Heart left ventricle (tissue), 16 donors: ENCODE measurements around the gene GPR78. TPM values are rescaled to one million over a fixed set of nuclear protein-coding genes. Genes with fewer than 3 reads are reported as not detected.
"Not testable (repeated sequence)": the region's sequence is repeated elsewhere in the genome, so short reads cannot be mapped to it uniquely, and the experiment has no call there.

Source experiments
- ATAC-seq, 4 donors: fragments of 200-7000 bp; cut with Tn5 transposase; one replicate each; pipeline ENCODE4 v1.9.1; 2020 to 2022; ENCODE audit warnings: moderate library complexity in 4 of 4, mild to moderate bottlenecking in 3 of 4, moderate number of reproducible peaks in 1 of 4
- DNase-seq, 5 donors: peaks; one replicate each; pipeline ENCODE4 v3.0.0-alpha.2; 2020
- H3K27ac ChIP-seq, 12 donors: fragments of 200-600 bp; sonication (generic) in 4 of 12; one replicate each; pipeline versions ENCODE4 v1.5.0 to v1.8.0; 2016 to 2022; ENCODE audit warnings: mild to moderate bottlenecking in 2 of 12
- H3K27me3 ChIP-seq, 9 donors: fragments of 200-600 bp; sonication (generic) in 2 of 9; one replicate each; pipeline versions ENCODE4 v1.5.1 to v1.8.0; 2016 to 2022; ENCODE audit warnings: mild to moderate bottlenecking in 3 of 9
- H3K36me3 ChIP-seq, 9 donors: fragments of 200-600 bp; sonication (generic) in 2 of 9; one replicate each; pipeline versions ENCODE4 v1.5.0 to v1.8.0; 2018 to 2022; ENCODE audit warnings: mild to moderate bottlenecking in 2 of 9
- H3K4me1 ChIP-seq, 12 donors: fragments of 200-600 bp; sonication (generic) in 4 of 12; one replicate each; pipeline versions ENCODE4 v1.5.0 to v1.8.0; 2016 to 2022; ENCODE audit warnings: mild to moderate bottlenecking in 3 of 12
- H3K4me3 ChIP-seq, 12 donors: fragments of 200-600 bp; sonication (generic) in 4 of 12; one replicate each; pipeline versions ENCODE4 v1.5.0 to v1.8.0; 2017 to 2022; ENCODE audit warnings: mild to moderate bottlenecking in 9 of 12, moderate library complexity in 4 of 12
- H3K9me3 ChIP-seq, 12 donors: fragments of 200-600 bp; sonication (generic) in 4 of 12; one replicate each; pipeline versions ENCODE4 v1.5.0 to v1.8.0; 2016 to 2022; ENCODE audit warnings: mild to moderate bottlenecking in 1 of 12
- WGBS, 4 donors: extraction: QIAGEN DNeasy Blood & Tissue Kit in 2 of 4; methylation state at CpG; one replicate each; pipeline versions ENCODE4 v1.1.5 to v1.1.7; 2013 to 2018; 5-methylcytosine and 5-hydroxymethylcytosine counted together
- intact Hi-C, 10 donors: fragments of 100-400 bp; cut with DNase I; formaldehyde crosslinking; loops; one replicate each; pipeline versions ENCODE4 v1.11.1 to v1.14.2; 2022
- polyA plus RNA-seq, 2 donors: library from polyadenylated mRNA; stranded (reverse); fragments of 200-250 nt; gene quantifications; one replicate each; pipeline ENCODE4 v1.2.3, GENCODE V29; 2013
- total RNA-seq, 9 donors: library from RNA; depleted of rRNA in 2 of 9; stranded (reverse); fragments of >200 nt in 2 of 9; fragmentation: NEBNext Ultra II Directional in 3 of 9; extraction: Animal tissue kit (Norgen Biotek cat#: 25700) in 3 of 9; gene quantifications; one replicate each; pipeline versions ENCODE4 v1.1.0 to v1.2.4, GENCODE V29; 2016 to 2023
- donor health status: ischemic (EF 13 %, LVEDD 7.1; RV severe dilation, severe dysfunction).
- donor health status: healthy with polysubstance abuse.
- donor health status: DM: no; HTN: yes; CAD: no.
- donor health status: DM: no; HTN: no; CAD: no.
- donor health status: ischemic (EF 25% LVEDD 6.9; RV normal size, moderate dysfunction).
- donor health status: ischemic (EF 25% LVEDD 5.7; RV mildly dilated, moderate dysfunction).
- donor health status: healthy.
- donor health status: DM: yes; HTN: yes; CAD: no.
- donor health status: ischemic (EF 35%, LVEDD 5.7; RV mildly dilated, moderate dysfunction).
- donor health status: nonischemic (EF 11% LVEDD 7.7; RV severe dilation, severe dysfunction).
- donor health status: DM: yes; HTN: yes; CAD: no.
- donor health status: PGD.
- donor health status: ischemic (EF 29% LVEDD 5.4; RV normal size, mild dysfunction).
- donor health status: nonischemic (EF 23%, LVEDD 6.1; RV moderate dilation, normal function).

The GPR78 gene
- total and polyA plus RNA-seq, 11 donors: 0.11 TPM; not detected in 10

DNA sequence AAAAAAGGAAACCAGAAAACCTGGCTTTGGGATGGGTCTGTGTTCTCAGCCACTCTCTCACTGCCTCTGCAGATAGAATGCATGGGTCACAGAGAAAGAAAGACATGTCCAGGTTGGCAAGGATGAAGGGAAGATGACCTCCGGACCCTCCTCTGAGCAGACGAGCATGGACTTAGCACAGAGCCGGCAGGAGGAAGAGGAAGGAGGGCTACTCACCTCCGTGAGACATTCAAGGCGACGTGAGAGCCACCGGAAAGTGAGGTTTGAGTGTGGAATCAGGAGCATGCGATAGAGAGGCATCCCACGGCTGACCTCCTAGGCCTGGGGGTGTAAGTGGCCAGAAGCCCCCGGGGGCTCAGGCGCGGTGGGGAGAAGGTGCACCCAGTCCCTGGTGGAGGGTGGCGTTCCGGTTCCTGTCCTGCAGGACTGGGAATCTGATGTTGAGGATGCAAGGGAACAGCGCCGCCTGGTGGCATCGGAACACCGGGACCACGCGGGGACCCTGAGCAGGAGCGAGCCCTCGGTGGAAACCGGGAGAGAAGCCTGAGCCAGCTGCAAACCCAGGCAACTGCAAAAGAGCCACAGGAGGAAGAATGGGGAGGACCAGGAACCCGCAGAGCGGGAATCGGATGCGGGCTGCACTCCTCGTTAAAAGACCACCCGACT is 50.2 kb downstream of the GPR78 start:
- DNase-seq, H3K4me1 ChIP-seq, H3K27ac ChIP-seq, H3K9me3 ChIP-seq, H3K4me3 ChIP-seq, H3K36me3 ChIP-seq, H3K27me3 ChIP-seq, intact Hi-C loops: not testable (repeated sequence)
- ATAC-seq: peak in 3 of 4 donors; percentile 49 to 62 (median 56)
- no CpG with 5 or more reads among the region's 29 CpGs for WGBS, 4 donors

DNA sequence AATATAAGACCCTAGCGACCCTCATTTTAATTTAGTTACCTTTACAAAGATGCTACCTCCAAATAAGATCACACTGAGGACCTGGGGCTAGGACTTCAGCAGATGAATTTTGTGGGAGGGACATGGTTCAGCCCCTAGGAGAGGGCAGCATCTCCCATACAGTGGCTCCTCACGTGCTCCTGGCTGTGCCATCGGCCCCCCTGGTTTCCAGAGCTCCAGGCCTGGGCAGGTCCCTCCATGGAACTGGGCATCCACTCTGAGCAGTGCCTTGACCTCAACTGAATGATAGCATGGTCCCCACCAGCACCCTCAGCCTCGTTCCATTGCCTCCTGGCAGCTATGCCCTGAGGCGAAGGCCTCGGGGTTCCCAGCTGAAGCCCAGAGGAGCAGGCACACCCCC is 51.7 kb downstream of the GPR78 start:
- H3K27me3 ChIP-seq, intact Hi-C loops, H3K9me3 ChIP-seq, H3K27ac ChIP-seq, H3K4me3 ChIP-seq, H3K4me1 ChIP-seq, H3K36me3 ChIP-seq: not testable (repeated sequence)
- 65 to 83% (median 82%) methylated on average over 2 to 5 of the region's 6 CpGs; no CpG with 5 or more reads in 1 of the 4 donors for WGBS, 4 donors
- DNase-seq (peak in 2 of 5 donors; percentile 17 to 44), ATAC-seq (peak in 1 of 4 donors; percentile 40)

DNA sequence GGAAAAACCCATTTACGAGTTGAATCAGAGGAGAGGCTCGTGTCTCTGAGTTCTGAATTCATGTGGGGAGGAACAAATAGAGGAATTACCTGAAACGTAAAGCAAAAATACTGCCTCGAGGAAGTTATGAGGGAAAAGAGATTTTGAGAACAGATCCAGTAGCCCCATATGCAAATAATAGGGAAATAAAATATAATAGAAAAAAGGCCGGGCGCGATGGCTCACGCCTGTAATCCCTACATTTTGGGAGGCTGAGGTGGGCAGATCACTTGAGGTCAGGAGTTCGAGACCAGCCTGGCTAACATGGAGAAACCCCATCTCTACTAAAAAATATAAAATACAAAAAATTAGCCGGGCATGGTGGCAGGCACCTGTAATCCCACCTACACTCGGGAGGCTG is 54.6 kb downstream of the GPR78 start:
- H3K36me3 ChIP-seq, H3K4me1 ChIP-seq, intact Hi-C loops, H3K9me3 ChIP-seq, H3K4me3 ChIP-seq, H3K27ac ChIP-seq, ATAC-seq: not testable (repeated sequence)
- WGBS, 4 donors: 65 to 97% (median 73%) methylated on average over 4 to 7 of the region's 11 CpGs
- DNase-seq: peak in 2 of 5 donors; percentile 7 to 15
- peaks cover 0 to 14% (median 0%) of the 10 kb centered on the region in 9 donors for H3K27me3 ChIP-seq

DNA sequence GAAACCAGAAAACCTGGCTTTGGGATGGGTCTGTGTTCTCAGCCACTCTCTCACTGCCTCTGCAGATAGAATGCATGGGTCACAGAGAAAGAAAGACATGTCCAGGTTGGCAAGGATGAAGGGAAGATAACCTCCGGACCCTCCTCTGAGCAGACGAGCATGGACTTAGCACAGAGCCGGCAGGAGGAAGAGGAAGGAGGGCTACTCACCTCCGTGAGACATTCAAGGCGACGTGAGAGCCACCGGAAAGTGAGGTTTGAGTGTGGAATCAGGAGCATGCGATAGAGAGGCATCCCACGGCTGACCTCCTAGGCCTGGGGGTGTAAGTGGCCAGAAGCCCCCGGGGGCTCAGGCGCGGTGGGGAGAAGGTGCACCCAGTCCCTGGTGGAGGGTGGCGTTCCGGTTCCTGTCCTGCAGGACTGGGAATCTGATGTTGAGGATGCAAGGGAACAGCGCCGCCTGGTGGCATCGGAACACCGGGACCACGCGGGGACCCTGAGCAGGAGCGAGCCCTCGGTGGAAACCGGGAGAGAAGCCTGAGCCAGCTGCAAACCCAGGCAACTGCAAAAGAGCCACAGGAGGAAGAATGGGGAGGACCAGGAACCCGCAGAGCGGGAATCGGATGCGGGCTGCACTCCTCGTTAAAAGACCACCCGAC is 55.8 kb downstream of the GPR78 start:
- whole genome bisulfite sequencing, 4 donors: 39% methylated on average over 4 of the region's 29 CpGs; no CpG with 5 or more reads in 3 of the 4 donors
- intact Hi-C loops, H3K36me3 ChIP-seq, DNase-seq, H3K4me1 ChIP-seq, H3K4me3 ChIP-seq, H3K27ac ChIP-seq, H3K9me3 ChIP-seq: not testable (repeated sequence)
- peaks cover 0 to 20% (median 0%) of the 10 kb centered on the region in 9 donors for H3K27me3 ChIP-seq
- ATAC-seq: peak; percentile 42 to 68 (median 62)

Other genes with a start within 250 kb of the GPR78 start
- 10 to 100 TPM; 18.8 to 51.6 (median 24.1) TPM for gene ACOX3, start 139.7 kb upstream of the GPR78 start, total RNA-seq
- gene ACOX3, start 139.7 kb upstream of the GPR78 start, polyA plus RNA-seq: 10 to 100 TPM; 16.9 to 27.0 TPM
- gene TRMT44, start 139.6 kb upstream of the GPR78 start, total RNA-seq: 10 to 100 TPM in 1 of 9 donors, 1 to 10 TPM in 8; 7.6 to 11.7 (median 8.6) TPM
- gene TRMT44, start 139.6 kb upstream of the GPR78 start, polyA plus RNA-seq: 1 to 10 TPM; 6.1 to 6.7 TPM
- 1 to 10 TPM in 1 of 9 donors, under 1 TPM in 6, not detected in 2; 0.13 to 4.8 (median 0.29) TPM for gene CPZ, start 12.4 kb downstream of the GPR78 start, total RNA-seq
- gene CPZ, start 12.4 kb downstream of the GPR78 start, polyA plus RNA-seq: under 1 TPM; 0.23 to 0.26 TPM